Measurements from ENCODE around the gene DAB1.

DAB1 gene

DNA sequence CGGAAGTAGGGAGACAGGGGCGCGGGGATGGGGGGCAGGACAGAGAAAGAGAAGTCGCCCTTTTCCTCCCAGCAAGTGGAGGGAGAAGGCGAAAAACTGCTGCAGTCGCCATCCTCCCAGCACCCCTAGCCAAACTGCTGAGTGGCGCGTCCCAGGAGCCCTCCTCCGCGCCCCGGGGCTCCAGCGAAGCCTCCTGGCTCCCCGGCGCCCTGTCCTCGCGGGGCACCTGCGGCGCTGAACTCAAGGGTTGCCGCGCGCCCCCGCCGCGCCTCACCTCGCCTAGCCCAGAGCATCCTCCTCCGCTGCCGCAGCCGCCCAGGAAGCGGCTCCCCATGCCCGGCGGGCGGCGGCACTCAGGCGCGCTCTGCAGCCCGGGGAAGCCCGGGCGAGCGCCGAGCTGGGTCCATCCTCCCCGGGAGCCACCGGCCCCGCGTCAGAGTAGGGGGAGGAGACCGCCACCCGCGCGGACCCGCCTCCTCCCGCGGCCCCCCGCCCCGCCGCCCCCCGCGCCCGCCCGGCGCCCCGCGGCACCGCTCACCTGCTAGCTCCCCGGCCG, at the start of gene DAB1:
Gene DAB1, minus strand, starts transcription at position 405 of the 556 bp plus-strand sequence. CDS start 133,030 bp downstream, outside the sequence.
- no peak for DNase-seq

DNA sequence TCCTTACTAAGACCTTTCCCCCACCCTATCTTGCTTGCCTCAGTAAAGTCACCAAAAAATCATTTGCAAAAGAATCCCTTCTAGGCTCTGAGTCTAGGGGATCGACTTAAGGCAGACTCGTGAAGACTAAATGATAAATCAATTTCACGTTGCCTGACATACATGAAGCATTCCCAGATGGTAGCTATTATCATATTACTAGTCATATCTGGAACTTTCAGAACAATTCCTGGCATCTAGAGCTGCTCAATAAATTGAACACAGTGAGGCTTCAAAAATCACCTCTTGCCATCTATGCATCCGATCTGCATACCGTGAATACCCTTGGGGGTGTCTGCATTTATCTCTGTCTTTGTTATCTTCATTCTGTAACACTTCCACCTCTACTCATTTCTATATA, 49.6 kb upstream of the DAB1 start:
- no peak for DNase-seq

DNA sequence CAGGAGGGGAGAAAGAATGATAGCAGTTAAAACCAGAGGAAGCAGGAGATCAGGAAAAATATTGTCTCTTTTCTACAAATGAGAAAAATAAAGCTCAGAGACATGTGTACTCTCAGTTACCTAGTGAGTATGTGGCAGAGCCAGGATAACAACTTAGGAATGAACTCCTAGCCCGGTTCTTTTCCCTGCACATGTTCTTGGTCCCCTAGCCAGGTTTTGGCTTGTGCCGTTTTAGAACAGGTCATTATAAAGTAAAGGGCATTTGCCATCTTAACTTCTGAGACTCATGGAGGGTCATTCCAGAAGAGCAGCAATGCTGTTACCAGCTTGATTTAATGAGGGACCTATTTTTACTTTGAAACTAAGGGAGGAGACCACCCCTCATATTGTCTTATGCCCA, 48.1 kb upstream of the DAB1 start:
- DNase-seq, result no peak

DNA sequence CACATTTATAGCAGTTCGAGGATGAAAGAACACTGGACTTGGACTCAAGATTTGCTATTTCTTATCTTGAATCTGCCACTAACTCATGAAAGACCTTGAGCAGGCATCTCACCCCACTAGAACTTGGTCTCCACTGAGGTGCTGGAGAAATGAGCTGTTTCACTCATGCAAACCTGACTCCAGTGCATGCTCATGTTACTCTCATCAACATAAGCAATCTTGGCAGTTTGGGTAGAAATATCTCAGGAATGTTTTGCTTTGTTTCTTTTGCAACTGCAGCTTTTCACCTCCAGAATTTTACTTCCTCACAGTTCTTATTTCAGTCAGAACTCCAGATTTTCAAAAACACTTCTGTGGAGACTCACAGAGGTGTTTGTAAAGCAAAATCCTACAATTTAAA, 46.2 kb upstream of the DAB1 start:
- no peak for DNase-seq

DNA sequence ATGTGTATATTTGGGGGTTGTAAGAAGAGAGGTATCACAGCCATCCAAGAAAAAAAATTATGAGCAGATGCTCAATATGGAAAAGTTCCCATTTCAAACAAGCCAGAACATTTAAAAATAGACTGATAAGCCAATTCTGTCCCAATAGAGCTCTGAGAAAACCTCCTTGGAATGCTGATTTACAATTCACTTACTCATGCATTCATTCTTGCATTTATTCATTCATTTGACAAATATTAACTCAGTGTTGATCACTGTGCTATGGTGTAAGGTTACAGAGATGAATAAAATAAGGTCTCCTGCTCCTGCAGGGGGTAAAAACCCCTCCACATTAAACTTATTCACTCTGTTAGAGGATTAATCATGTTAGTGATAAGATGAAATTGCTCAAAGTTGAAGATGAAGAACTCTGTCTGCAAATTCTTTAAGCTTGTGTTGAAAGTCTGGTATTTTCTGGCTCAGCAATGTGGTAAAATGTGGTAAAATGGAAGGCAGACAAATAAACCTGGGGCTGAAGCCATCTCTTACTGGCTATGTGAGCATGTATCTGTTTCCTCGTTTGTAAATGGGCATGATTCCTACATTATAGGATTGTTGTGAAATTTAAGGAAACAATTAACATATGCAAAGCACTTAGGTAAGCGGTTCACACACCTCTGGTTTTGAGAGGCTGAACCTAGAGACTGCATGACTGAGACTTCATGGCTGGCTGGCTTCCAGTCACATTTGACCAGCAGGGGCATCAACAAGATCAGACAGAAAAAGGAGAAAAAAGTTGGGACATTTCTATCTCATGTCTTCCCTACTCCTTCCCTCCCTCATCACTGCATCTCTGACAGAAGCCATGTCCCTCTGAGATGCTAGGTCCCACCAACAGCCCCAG, 45.0 kb upstream of the DAB1 start:
- no peak for DNase-seq

DNA sequence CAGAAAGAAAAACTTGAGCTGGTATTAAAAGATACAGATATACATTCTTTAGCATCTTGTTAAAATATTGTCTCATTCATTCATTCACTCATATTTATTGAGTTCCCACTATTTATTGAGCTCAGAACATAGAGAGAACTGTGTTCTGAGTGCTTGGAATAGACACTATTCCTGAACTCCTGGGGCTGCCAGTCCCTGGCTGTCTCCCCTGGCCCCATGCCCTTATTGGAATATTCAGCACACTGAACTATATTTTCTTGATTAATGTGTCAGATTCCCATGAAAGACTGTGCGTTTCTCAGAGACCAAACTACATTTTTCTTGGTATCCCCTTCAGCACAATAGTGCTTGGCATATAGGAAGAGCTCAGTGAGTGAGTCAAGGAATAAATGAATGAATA, 44.0 kb upstream of the DAB1 start:
- no peak for DNase-seq

DNA sequence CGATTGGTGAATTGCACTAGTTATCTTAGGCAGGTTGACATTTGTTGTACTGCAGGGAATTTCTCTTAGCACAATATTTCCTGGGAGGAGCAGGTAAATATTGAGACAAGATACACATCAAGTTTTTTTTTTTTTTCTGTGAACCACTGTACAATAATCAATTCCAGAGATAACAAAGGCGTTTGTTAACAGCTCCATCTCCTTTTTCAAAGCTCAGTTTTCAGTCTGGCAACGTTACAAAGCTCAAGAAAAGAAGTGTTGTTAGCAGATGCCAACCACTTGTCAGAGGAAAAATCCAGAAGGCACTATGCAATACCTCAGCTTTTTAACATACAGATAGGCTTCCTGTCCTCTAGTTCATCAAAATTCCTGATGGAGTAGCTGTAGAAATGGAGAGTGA, 40.9 kb upstream of the DAB1 start:
- no peak for DNase-seq

DNA sequence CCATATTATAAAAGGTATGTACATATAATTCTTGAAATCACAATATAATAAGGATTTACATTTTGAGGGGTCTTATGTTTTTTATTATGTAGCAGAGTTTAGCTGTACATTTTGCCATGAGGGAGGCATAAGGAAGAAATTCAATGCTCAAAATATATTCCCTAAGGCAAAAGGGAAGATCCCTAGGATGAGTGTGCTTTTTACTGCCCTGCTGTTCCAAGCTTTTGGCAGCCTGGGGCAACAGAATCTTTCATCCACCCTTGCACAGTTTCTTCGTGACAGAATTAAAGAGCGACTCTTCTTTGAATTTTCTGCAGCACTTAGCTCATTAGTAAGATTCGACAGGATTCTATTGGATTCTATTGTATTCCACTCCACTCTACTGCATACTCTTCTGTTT, 39.5 kb upstream of the DAB1 start:
- no peak for DNase-seq

DNA sequence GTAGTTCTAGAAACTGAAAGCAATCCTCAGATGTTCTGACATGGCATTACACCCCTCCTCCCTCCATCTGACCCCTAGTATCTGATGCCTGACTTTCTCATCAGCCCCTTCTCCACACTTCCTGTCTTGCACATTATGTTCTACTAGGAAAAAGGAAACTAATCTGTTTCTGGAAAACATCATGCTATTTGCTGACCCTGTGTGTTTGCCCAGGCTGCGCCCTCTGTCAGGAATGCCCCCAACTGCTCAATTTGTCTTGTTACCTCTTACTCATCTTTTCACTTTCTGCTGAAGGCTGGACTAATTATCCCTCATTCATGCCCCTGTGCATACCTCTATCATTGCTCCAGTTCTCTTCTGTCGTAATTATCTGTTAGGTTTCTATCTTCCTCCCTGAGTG, 37.5 kb upstream of the DAB1 start:
- no peak for DNase-seq

DNA sequence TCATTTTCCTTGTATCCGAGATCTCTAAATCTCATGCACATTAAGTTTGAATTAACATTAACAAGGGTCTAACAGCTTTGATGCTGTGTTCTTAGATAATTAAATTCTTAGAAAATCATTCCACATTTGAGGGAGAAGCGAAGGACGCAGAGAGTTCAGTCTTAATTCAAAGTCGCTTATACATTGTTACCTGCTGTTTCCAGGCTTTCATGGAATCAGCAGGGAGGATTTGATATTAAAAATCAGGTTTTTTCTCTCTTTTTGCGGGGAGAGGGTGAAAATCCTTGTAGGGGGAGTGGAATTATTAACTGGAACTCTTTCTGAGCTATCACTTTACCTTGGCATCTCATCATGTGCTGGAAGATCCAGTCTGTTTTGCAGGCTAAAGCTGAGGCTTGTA, 27.7 kb upstream of the DAB1 start:
- no peak for DNase-seq

DNA sequence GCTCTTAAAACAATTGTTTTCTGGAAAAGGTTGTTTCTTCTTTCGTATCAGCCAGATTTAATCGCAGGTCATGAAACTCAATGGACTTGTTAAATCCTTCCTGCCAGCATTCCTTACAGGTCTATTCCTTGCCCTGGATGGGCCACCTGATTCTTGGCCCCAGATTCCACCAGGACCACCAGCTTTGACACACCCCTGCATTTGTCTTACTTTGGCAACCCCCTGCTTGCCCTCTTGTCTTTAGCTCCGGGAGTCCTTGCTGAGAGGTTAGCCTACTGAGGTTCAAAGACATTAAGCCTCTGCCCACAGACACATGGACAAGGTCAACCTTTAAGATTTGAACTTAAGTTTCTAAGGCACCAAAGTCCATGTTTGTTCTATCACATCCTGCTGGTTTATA, 27.1 kb upstream of the DAB1 start:
- DNase-seq, result no peak

DNA sequence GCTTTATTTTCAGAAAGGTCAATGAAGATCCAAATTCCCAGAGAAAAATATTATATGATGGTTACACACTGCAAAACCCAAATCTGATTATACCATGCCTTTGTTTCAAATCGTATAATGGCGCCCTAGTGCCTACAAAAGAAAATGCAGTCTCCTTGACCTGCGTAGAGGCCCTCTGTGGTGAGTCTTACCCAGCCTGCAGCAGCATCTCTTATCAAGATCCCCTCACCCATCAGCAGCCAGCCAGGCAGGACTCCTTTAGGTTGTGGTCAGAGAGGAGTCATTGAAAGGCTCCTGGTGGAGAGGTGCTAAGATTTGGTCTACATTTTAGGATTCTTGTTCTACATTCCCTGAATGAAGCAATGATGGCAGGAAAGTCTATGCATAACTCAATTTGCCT, 23.7 kb upstream of the DAB1 start:
- no peak for DNase-seq

DNA sequence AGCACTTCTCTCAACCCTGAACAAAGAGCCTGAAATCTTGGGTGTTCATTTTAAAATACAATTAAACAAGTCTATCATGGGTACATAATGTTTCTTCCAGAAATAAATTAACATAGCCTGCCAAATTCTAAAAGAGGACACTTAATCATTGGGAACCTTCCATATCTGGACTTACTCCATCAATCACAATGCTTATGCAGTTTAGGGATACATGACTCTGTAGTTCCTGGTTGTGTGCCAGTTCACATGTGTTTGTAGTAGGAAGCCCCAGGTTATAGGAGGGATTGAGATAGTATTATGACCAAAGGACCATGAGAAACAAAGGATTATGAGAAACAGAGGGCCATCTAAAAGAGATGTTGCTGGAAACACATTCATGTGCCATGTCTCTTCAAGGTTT, 19.1 kb upstream of the DAB1 start:
- no peak for DNase-seq

DNA sequence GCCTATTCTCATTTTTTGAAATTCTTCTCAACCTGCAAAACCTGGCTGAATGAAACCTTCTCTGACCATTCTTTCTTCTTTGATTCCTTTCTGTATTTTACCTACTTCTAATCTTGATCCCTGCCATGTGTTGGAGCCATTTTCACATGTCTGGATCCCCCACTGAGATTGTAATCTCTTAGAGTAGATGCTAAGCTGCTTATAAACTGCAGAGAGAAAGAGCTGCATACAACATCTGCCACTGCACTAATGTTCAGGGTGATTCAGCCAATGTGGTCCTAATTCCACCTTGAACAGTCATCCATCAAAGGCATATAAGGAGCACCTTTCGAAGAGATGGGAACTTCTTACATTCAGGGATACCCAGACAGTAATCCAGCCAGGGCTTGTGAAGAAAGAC, 16.2 kb upstream of the DAB1 start:
- DNase-seq, result no peak

DNA sequence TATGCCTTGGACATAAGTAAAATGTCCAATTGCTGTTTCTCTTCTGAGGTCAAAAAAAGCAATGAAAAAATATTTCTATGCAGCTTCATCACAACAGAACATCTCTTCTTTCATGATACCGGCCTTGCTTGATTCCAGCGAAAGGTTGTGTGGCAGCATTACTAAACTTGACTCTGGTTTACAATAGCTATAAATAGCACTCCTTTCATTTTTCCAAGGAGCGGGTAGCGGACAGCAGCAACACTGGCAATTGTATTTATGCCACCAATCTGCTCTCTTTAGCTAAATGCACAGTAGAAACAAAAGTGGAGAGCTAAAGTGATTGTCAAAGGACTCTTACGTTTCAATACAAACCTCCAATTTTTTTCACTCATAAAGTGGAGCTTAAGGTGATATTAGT, 7.5 kb upstream of the DAB1 start:
- no peak for DNase-seq

DNA sequence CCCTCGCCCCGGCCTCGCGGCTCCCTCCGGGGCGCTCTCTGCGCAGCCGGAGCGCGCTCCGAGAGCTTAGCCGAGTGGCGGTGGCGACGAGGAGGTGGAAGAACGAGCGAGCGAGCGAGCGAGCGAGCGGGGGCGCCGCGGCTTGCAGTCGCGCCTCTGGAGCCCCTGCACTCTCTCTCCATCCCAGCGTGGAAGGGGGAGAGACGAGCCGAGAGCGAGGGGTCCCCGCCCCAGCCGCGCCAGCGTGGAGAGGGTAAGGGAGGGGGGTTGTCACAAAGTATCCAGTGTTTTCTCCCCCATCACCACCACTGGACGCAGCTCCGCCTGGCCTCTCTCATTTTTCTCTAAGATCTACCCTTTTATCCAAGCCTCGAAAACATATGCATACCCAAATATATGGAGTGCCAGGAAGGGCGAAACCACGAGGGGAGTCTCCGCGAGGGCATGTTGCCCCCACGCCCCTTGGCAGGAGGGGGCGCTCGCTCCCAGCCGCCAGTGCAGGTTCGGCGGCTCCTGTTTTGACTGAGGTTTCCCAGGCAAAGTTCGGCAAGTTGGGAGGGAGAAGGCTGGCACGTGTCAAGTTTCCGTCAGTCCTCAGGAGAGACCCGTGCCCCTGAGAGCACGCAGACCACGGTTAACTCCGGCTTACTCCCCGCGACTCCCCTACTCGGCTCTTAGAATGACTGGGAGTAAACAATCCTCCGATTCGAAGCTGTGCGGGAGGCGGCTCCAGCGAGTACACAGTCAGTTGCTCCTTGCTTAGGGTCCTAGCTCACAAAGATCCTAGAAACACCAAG, 569 bp upstream of the DAB1 start:
- DNase-seq, result no peak

DNA sequence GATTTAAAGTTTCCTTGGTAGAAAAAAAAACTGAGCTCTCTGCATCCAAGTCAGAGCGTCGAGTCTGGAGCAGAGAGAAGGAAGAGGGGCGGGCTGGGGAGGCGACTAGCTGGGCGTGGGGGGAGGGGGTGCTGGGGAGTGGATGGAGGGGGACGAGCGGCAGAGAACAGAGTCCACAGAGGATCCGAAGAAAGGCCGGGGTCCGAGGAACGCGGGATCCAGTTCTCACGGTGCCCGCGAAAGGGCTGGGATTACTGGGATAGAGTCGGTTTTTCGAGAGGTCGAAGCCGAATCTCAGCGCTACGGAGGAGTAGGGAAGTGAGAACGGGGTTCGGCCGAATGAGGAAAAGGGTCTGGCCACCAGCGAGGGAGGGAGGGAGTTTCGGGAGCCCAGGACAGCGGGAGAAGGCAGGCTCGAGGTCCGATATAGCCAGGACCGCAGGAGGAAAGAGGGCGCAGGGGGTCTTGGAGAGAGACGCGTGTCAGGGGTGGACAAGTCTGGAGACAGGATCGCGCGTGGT, 665 bp downstream of the DAB1 start:
- no peak for DNase-seq

DNA sequence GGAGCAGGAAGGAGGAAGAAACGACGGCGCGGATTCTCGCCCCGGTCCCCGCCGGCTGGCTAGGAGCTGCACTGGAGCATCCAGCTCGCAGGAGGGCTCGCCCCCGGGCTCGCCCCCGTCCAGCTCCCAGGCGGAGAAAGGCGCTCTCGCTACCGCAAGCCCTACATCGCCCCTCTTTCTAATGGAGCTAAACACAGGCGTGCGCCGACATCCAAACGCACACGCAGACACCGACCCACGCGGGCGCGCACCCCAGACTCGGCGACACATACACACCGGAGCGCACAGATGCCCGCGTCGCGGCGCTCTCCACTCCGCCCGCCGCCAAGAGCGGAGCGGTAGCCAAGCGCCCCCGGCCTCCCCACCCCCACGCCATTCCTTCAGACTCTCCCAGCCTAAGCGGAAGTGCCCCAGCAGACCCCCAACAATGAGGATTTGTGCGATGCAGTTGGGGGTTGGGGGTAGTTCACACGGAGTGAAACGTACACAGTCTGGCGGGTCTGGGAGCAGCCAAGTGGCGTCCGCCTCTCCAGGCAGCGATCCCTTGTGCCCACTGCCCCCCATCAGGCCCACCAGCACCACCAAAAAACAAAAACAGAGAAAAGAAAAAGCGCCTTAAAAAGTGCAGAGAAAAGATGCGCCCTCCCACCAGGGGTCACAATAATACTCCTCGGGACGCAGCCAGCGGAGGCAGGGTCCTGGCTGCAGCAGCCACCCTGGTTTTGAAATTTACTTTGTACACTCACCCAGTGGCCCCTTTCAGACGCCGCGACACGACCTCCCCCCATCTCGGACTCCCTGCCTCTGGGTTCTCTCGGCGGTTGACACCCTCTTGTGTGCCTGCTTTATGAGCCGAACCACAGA, 1.4 kb downstream of the DAB1 start:
- no peak for DNase-seq

DNA sequence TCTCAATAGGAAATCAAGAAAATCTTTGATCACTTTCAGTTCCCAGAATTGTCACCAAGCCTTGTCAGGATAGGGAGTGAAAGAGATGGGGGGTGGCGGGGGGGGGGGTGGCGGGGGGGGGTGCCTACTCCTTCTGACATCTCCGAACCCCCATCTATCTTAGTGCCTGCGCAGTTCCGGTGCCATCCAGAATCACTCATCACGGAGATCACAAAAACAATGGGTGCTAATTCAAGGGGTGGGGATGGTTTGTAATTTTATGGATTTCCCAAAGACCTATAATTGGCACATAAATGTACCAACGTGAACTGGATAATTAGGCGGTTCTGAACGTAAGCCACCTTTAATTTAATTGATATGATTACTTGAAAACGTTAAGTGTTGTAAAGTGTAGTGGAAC, 2.1 kb downstream of the DAB1 start:
- no peak for DNase-seq

DNA sequence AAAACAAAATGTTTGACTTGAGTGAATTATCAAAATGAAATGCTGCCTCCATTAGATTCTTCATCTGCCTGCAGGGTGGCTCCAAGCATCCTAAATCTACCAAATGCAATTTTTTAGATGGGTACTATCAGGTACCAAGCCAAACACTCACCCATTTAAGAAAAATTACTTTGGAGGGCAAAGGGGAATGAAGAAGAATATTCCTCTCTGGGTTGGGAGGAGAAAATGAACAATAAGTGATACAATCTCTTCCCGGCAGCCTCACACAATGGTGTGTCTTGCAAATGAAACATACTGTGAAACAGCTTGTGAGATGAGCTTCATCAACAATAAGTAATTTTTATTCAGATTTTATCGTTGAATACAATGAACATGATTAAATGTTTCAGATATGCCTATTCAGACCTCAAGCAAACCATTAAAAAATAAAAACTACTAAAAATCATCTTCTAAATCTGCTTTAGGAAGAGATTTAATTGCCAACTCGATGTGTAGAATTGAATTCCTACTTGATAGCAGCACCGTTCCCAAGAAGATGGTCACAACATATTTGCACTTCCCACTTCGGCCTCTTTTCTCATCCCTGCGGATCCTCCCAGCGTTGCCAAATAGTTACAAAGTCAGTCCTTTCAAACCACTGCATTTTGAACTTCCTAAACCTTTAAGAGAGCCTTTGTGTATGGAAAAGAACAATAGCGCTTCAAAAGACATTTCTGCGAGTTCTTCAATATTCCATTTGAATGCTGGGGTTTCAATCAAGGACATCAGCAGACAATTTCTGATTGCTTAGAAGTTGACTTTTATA, 2.7 kb downstream of the DAB1 start:
- DNase-seq, result no peak

DNA sequence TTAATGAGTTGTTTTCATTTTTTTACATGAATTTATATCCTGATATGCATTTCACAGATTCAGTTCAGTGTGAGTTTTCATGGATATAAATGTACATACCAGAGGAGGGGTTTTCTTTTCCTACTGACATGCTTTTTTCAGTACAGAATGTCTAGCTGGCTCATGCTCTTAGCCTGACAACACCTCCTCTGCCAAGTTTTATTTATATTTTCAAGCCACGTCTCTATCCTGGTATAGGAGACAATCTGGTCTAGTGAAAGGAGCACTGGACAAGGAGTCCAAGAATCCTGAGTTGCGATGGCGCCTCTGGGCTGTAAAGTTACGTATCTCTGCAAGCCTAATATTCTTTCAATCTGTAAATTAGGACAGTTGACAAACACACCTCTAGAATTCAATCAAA, 4.9 kb downstream of the DAB1 start:
- DNase-seq, result no peak

DNA sequence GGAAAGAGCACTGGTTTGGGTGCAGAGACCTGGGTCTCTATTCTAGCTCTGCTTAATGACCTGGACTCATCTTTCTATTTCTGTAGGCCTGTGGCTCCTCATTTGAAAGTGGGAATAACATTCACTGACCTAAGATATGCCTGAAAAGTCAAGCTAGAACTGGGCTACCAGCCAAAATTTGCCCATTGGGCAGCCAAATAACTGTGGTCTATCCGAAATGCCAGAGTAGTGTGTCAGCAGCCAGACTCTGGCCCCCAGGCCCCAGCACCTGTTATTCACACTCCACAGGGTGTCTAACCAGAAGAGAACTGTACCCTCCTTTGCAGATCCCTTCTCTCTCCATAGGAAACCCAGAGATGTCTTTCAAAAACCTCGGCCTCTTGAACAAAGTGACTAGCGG, 12.6 kb downstream of the DAB1 start:
- DNase-seq, result no peak

Data from activated CD4-positive, CD25-positive, alpha-beta regulatory T cell (primary cell).